Measurements from ENCODE around the gene GCNT2.

- TF ChIP-seq CTCF (IDR thresholded peaks at IDR 0.05) (no peak), POLR2A (IDR thresholded peaks at IDR 0.05) (no peak)
Measured at GRCh38 chr6:10612161-10612560, 91.0 kb downstream of the GCNT2 start.

All from Peyer's patch (tissue), 4 donors.